ENCODE results near the gene SNAI3. TPM values are rescaled to one million over a fixed set of nuclear protein-coding genes. Genes with fewer than 3 reads are reported as not detected.

Gene SNAI3
- total RNA-seq, 1 experiment from 2014 or later, result 0.54 TPM

- Mint-ChIP-seq H3K27me3 (ENCODE audit: unreplicated experiment) (no peaks in the 10 kb centered on the region), H3K4me3 (ENCODE audit: low read depth, unreplicated experiment) (no peak overlapping the region), H3K9me3 (ENCODE audit: low read depth, unreplicated experiment) (no peaks in the 10 kb centered on the region), H3K36me3 (ENCODE audit: insufficient read depth, unreplicated experiment) (peaks cover 81% of the 10 kb centered on the region), H3K4me1 (ENCODE audit: low read depth, unreplicated experiment) (no peaks in the 10 kb centered on the region), H3K27ac (ENCODE audit: unreplicated experiment) (no peak overlapping the region)
- CTCF ChIA-PET, result no interaction called here
- intact Hi-C loops (cut with micrococcal nuclease; ENCODE audit: unreplicated experiment), result no loop called here
- no TSS peak for BruUV-seq (replicated peaks)
- no peak for TF ChIP-seq CTCF (IDR thresholded peaks at IDR 0.05; ENCODE audit: unreplicated experiment)
- no peak for DNase-seq
Measured at GRCh38 chr16:88723507-88723887, 37.2 kb upstream of the SNAI3 start.

- intact Hi-C loops (cut with micrococcal nuclease; ENCODE audit: unreplicated experiment), result no loop called here
- no TSS peak for BruUV-seq (replicated peaks)
Measured at GRCh38 chr16:88722784-88723506, 36.6 kb upstream of the SNAI3 start.

GRCh38 chr16:88721815-88722755, 35.8 kb upstream of the SNAI3 start:
- H3K4me1 Mint-ChIP-seq (ENCODE audit: low read depth, unreplicated experiment), result no peaks in the 10 kb centered on the region
- peaks cover 81% of the 10 kb centered on the region for H3K36me3 Mint-ChIP-seq (ENCODE audit: insufficient read depth, unreplicated experiment)
- no TSS peak for BruUV-seq (replicated peaks)
- intact Hi-C loops (cut with micrococcal nuclease; ENCODE audit: unreplicated experiment), result no loop called here
- H3K27me3 Mint-ChIP-seq (ENCODE audit: unreplicated experiment), result no peaks in the 10 kb centered on the region
- no peak overlapping the region for H3K4me3 Mint-ChIP-seq (ENCODE audit: low read depth, unreplicated experiment)
- CTCF ChIA-PET, result interaction anchor here (0.5 to 0.6 kb wide), 2 partner anchors 65 to 67 kb away, joined by 3 read pairs; no protein-coding TSS in a partner anchor
- no peaks in the 10 kb centered on the region for H3K9me3 Mint-ChIP-seq (ENCODE audit: low read depth, unreplicated experiment)
- TF ChIP-seq CTCF (IDR thresholded peaks at IDR 0.05; ENCODE audit: unreplicated experiment), result no peak
- H3K27ac Mint-ChIP-seq (ENCODE audit: unreplicated experiment), result no peak overlapping the region
- DNase-seq, result no peak

More at GRCh38 chr16:88722784-88723506, 36.6 kb upstream of the SNAI3 start:
- no peak overlapping the region for H3K27ac Mint-ChIP-seq (ENCODE audit: unreplicated experiment)
- H3K36me3 Mint-ChIP-seq (ENCODE audit: insufficient read depth, unreplicated experiment), result peaks cover 85% of the 10 kb centered on the region
- H3K4me1 Mint-ChIP-seq (ENCODE audit: low read depth, unreplicated experiment), result no peaks in the 10 kb centered on the region
- no peak overlapping the region for H3K4me3 Mint-ChIP-seq (ENCODE audit: low read depth, unreplicated experiment)
- no peak for TF ChIP-seq CTCF (IDR thresholded peaks at IDR 0.05; ENCODE audit: unreplicated experiment)
- DNase-seq, result no peak
- CTCF ChIA-PET, result no interaction called here
- H3K27me3 Mint-ChIP-seq (ENCODE audit: unreplicated experiment), result no peaks in the 10 kb centered on the region
- H3K9me3 Mint-ChIP-seq (ENCODE audit: low read depth, unreplicated experiment), result no peaks in the 10 kb centered on the region

GRCh38 chr16:88721236-88721635, 34.9 kb upstream of the SNAI3 start:
- TF ChIP-seq CTCF (IDR thresholded peaks at IDR 0.05; ENCODE audit: unreplicated experiment), result no peak
- Mint-ChIP-seq H3K4me1 (ENCODE audit: low read depth, unreplicated experiment) (no peaks in the 10 kb centered on the region), H3K4me3 (ENCODE audit: low read depth, unreplicated experiment) (no peak overlapping the region), H3K27me3 (ENCODE audit: unreplicated experiment) (no peaks in the 10 kb centered on the region), H3K27ac (ENCODE audit: unreplicated experiment) (no peak overlapping the region), H3K36me3 (ENCODE audit: insufficient read depth, unreplicated experiment) (peaks cover 81% of the 10 kb centered on the region), H3K9me3 (ENCODE audit: low read depth, unreplicated experiment) (no peaks in the 10 kb centered on the region)
- CTCF ChIA-PET, result no interaction called here
- DNase-seq, result no peak
- intact Hi-C loops (cut with micrococcal nuclease; ENCODE audit: unreplicated experiment), result no loop called here
- no TSS peak for BruUV-seq (replicated peaks)
